Lower lobe of right lung (tissue), 2 donors: Measurements from ENCODE around the gene PBX1. TPM values are rescaled to one million over a fixed set of nuclear protein-coding genes. Genes with fewer than 3 reads are reported as not detected.

Experiments used
- ATAC-seq, 2 donors: fragments of 200-7000 bp; cut with Tn5 transposase; one replicate each; pipeline ENCODE4 v1.9.1; 2020 to 2022; ENCODE audit warnings: mild to moderate bottlenecking in 2 of 2, moderate library complexity in 2 of 2
- DNase-seq: peaks from one replicate; pipeline ENCODE4 v3.0.0-alpha.2; 2020
- H3K27ac ChIP-seq: fragments of 200-600 bp; one replicate; pipeline ENCODE4 v1.8.0; 2022
- H3K27me3 ChIP-seq: fragments of 200-600 bp; one replicate; pipeline ENCODE4 v1.8.0; 2022; ENCODE audit warnings: low read depth
- H3K36me3 ChIP-seq: fragments of 200-600 bp; one replicate; pipeline ENCODE4 v1.8.0; 2022; ENCODE audit warnings: mild to moderate bottlenecking
- H3K4me1 ChIP-seq: fragments of 200-600 bp; one replicate; pipeline ENCODE4 v1.8.0; 2022
- H3K4me3 ChIP-seq: fragments of 200-600 bp; one replicate; pipeline ENCODE4 v1.8.0; 2022; ENCODE audit warnings: mild to moderate bottlenecking
- H3K9me3 ChIP-seq: fragments of 200-600 bp; one replicate; pipeline ENCODE4 v1.8.0; 2022
- CTCF ChIP-seq: fragments of 200-600 bp; IDR thresholded peaks from one replicate; pipeline ENCODE4 v1.8.0; 2022; ENCODE audit warnings: antibody characterized with exemption, mild to moderate bottlenecking
- intact Hi-C: fragments of 100-400 bp; cut with DNase I; formaldehyde crosslinking; loops from one replicate; pipeline ENCODE4 v1.11.0; 2022
- total RNA-seq: library from RNA; stranded (reverse); fragmentation: NEBNext Ultra II Directional; extraction: Animal tissue kit (Norgen Biotek cat#: 25700); gene quantifications from one replicate; pipeline ENCODE4 v1.2.1, GENCODE V29; 2021
- donor health status: DM: no; HTN: yes; CAD: no; lungs with severe emphysema.

PBX1 gene
- total RNA-seq, 1 donor from 2014 or later = 58.1 TPM

DNA sequence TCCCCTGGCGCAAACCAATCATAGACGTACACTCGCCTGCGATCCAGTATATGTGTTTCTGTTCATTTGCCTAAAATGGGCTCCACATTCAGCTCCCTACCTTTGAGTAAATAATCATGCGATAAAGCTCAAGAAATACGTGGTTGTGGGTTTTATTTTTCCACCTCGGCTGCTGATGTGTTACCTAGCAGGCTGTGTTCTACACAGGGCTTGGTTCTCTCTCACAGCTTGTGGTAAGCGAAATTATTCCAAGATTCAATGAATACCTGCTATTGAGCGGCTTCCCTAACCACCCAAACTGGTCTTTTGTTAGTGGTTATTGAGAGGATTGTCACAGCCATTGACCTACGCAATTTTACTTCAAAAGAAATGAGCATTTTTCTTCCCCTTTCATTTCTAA lies 180.2 kb downstream of the PBX1 start:
- no peak for TF ChIP-seq CTCF
- Histone ChIP-seq H3K36me3 (no peaks in the 10 kb centered on the region), H3K4me1 (no peaks in the 10 kb centered on the region), H3K27me3 (no peaks in the 10 kb centered on the region), H3K27ac (no peak overlapping the region), H3K9me3 (no peaks in the 10 kb centered on the region), H3K4me3 (no peak overlapping the region)
- ATAC-seq (no peak), DNase-seq (no peak)
- intact Hi-C loops = no loop called here

DNA sequence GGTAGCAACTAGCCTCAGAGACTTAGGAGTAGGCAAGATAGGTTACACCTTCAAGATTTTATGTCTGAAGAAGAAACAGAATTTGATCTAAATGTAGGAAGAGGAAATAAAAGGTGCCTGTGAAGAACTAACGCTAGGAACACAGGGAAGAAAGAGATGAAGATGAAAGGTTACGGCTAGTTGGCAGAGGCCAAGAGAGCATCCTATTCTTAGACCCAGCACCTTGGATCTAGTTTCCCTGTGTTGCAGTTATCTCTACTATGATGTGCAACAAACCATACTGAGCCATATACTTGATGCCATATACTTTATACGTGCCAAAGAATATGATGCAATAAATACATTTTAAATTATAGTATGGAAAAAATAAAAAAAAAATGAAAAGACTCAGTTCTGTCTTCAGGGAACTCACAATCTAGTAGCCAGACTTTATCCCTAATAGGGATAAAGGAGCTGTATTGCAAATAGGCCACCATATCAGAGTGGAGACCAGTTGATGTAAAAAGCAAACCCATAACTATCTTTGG lies 181.1 kb downstream of the PBX1 start:
- Histone ChIP-seq H3K9me3 (no peaks in the 10 kb centered on the region), H3K27ac (no peak overlapping the region), H3K4me1 (no peaks in the 10 kb centered on the region), H3K36me3 (no peaks in the 10 kb centered on the region), H3K27me3 (no peaks in the 10 kb centered on the region), H3K4me3 (no peak overlapping the region)
- ATAC-seq (no peak), DNase-seq (no peak)
- no peak for TF ChIP-seq CTCF
- intact Hi-C loops = no loop called here

- intact Hi-C loops = no loop called here
These were observed 183.8 kb downstream of the PBX1 start for GRCh38 chr1:164742745-164743144.

DNA sequence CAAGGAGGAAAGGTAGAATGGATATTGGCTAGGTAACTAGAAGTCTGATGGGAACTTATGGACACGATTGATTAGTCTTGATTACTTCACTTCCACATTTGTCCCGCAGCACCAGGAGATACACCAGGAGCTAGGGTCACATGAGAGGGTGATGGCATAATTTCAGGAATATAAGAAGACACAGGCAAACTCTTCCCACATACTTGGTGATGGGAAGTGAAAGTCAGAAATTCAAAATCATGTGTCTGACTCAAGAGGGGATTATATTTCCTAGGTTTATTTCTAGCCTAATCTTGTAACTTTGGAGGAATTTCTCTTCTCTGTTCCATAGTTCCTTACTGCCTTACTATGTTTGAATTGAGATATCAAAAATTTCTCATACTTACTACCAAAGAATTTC lies 185.0 kb downstream of the PBX1 start:
- no peak overlapping the region for H3K4me3 ChIP-seq
- TF ChIP-seq CTCF = no peak
- DNase-seq (no peak), ATAC-seq (no peak)
- peaks cover 11% of the 10 kb centered on the region for H3K4me1 ChIP-seq
- H3K9me3 ChIP-seq = no peaks in the 10 kb centered on the region
- intact Hi-C loops = no loop called here
- H3K27me3 ChIP-seq = no peaks in the 10 kb centered on the region
- H3K27ac ChIP-seq = no peak overlapping the region
- H3K36me3 ChIP-seq = no peaks in the 10 kb centered on the region

More at GRCh38 chr1:164742745-164743144, 183.8 kb downstream of the PBX1 start:
- H3K27ac ChIP-seq = no peak overlapping the region
- ATAC-seq = no peak
- H3K27me3 ChIP-seq = no peaks in the 10 kb centered on the region
- no peaks in the 10 kb centered on the region for H3K36me3 ChIP-seq
- peaks cover 9% of the 10 kb centered on the region for H3K4me1 ChIP-seq
- no peak overlapping the region for H3K4me3 ChIP-seq
- TF ChIP-seq CTCF = no peak
- no peak for DNase-seq
- no peaks in the 10 kb centered on the region for H3K9me3 ChIP-seq

- no peaks in the 10 kb centered on the region for H3K36me3 ChIP-seq
- intact Hi-C loops = no loop called here
- H3K4me3 ChIP-seq = no peak overlapping the region
- no peak overlapping the region for H3K27ac ChIP-seq
- DNase-seq (no peak), ATAC-seq (no peak)
- no peak for TF ChIP-seq CTCF
- H3K9me3 ChIP-seq = no peaks in the 10 kb centered on the region
- peaks cover 11% of the 10 kb centered on the region for H3K4me1 ChIP-seq
- H3K27me3 ChIP-seq = no peaks in the 10 kb centered on the region
These were observed 186.8 kb downstream of the PBX1 start for GRCh38 chr1:164745736-164746135.

GRCh38 chr1:164746632-164747031 lies 187.6 kb downstream of the PBX1 start:
- no peak overlapping the region for H3K27ac ChIP-seq
- H3K9me3 ChIP-seq = no peaks in the 10 kb centered on the region
- DNase-seq = no peak
- H3K36me3 ChIP-seq = no peaks in the 10 kb centered on the region
- peaks cover 11% of the 10 kb centered on the region for H3K4me1 ChIP-seq
- ATAC-seq = no peak
- no peak overlapping the region for H3K4me3 ChIP-seq
- H3K27me3 ChIP-seq = no peaks in the 10 kb centered on the region
- intact Hi-C loops = no loop called here
- TF ChIP-seq CTCF = no peak
